ENCODE measurements around the gene SLC5A4.
"Not testable (repeated sequence)": the region's sequence is repeated elsewhere in the genome, so short reads cannot be mapped to it uniquely, and the experiment has no call there.

SLC5A4 gene

DNA sequence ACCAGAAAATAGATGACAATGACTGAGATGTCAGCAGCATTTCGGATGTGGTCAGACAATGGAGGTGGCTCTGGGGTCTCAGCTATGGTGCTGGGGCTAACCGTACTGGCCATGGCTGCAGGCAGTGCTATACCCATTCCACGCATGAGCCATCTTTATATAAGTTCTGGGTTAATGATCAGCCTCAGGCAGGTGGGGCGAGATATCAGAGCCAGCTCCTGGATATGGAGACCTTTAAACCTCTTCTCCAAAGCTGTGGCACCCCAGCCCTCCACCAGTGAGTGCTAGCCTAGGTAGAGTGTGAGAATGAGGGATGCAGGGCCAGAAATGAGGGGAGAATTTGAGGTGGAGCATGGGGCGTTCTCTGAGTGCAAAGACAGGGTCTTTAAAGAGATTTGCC is at the start of gene SLC5A4:
Gene SLC5A4 (minus strand): TSS at position 131 of the 400 bp plus-strand sequence. CDS start 18 bp downstream, at position 113.
- in situ Hi-C loops (cut with MboI; ENCODE audit: low sequenced_read_pairs), result loop anchor here (25.0 kb wide), 1 partner anchor 118 kb away; no protein-coding TSS in a partner anchor

DNA sequence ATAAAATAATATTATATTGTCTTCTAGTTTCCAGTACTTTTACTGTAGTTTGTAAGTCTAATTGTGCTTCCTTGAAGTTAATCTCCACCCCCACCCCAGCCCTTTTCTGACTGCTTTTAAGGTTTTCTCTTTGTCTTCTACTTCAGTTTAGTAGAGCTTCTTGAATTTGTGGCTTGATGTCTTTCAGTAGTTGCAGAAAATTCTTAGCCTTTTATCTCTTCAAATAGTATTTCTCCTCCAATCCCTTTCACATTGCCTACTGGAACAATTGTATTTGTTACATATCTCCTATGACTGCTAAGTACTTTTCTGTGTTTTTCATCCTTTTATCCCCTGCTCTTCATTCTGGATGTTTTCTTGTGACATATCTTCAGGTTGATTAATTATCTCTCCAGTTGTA is 38.8 kb upstream of the SLC5A4 start:
- in situ Hi-C loops (cut with MboI; ENCODE audit: low sequenced_read_pairs), result not testable (repeated sequence)

DNA sequence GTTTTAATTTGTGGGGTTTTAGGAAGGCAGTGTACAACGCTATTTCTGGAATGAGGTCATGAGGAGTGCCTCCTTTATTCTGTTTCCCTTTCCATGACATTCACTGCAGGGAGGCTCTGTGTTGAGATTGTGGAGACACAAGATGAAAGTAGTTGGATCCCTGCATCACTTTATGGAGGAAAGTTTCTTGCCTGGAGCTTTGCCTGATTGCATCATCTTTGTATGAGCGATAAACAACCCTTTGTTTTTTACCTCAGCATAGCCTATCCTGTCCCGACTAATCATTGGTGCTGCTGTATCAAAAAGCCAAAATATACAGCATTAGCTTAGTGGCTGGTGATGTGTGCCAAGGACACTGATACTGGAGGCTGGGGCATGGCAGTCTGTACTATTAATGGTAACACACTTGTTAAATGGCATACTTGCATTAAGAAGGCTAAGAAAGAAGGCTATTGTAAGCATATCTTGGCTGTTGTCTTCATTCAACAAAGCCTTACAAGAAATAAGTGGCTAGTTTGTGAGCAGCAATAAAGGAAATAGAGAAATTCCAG is 31.2 kb upstream of the SLC5A4 start:
- in situ Hi-C loops (cut with MboI; ENCODE audit: low sequenced_read_pairs), result no loop called here

DNA sequence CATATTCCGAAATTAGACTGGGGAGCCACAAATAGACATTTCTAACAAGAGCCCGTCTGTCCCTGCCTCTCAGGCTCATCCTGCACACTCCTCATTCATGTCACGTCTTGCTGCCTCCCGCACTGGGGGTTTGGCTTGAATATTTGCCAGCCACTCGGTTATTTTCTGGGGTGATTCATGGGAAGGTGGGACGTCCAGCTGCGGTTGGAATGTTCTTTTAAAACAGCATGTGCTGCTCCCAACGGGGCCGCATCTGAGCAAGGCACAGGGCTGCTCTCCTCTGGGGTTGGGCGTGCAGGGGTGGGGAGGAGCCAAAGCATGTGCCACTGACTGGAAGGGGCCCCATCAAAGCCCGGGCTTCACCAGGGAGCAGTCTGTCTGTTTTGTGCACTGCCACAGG is 25.9 kb upstream of the SLC5A4 start:
- in situ Hi-C loops (cut with MboI; ENCODE audit: low sequenced_read_pairs), result no loop called here

DNA sequence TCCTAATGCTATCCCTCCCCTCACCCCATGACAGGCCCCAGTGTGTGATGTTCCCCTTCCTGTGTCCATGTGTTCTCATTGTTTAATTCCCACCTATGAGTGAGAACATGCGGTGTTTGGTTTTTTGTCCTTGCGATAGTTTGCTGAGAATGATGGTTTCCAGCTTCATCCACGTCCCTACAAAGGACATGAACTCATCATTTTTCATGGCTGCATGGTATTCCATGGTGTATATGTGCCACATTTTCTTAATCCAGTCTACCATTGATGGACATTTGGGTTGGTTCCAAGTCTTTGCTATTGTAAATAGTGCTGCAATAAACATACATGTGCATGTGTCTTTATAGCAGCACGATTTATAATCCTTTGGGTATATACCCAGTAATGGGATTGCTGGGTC is 20.2 kb upstream of the SLC5A4 start:
- in situ Hi-C loops (cut with MboI; ENCODE audit: low sequenced_read_pairs), result not testable (repeated sequence)

DNA sequence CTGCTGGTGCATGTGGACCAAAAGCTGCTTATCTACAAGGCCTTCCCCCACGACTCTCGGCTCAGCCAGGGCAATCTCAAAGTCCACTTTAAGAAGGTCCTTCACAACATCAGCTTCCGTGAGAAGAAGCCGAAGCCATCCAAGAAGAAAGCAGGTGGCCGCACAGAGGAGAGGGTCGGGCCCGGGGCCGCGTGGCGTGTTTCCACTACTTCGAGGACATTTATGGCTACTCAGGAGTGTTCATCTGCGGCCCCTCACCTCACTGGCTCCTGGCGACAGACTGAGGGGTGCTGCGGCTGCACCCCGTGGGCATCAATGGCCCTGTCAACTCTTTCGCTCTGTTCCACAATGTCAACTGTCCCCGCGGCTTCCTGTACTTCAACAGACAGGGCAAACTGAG is 16.2 kb upstream of the SLC5A4 start:
- in situ Hi-C loops (cut with MboI; ENCODE audit: low sequenced_read_pairs), result loop anchor here (25.0 kb wide), 1 partner anchor 134 kb away; no protein-coding TSS in a partner anchor

DNA sequence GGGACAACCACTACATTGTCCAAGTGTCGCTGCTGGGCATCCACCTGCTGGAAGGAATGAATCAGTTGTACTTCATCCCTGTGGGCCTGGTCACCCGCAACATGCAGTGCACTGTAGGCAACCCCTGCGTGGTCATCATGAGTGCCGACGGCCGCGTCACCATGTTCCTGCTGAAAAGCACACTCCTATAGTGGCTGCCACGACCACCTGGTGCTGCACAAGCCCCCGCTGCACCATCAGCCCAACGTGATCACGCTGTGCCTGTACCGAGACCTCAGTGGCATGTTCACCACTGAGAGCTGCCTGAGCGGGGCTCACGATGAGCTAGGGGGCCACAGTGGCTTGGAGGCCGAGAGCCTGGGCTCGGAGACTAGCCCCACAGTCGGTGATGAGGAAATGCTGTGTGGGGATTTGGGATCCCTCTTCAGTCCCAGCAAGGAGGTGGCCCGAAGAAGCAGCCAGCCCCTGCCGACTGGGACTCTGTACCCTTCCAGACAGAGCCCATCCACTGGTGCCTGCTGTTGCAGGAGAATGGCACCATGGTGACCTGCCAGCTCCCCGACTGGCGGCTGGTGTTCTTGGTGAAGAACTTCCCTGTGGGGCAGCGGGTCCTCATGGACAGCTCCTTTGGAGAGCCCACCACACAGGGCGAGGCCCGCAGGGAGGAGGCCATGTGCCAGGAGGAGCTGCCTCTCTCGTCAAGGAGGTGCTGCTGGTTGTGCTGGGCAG is 15.7 kb upstream of the SLC5A4 start:
- in situ Hi-C loops (cut with MboI; ENCODE audit: low sequenced_read_pairs), result loop anchor here (25.0 kb wide), 1 partner anchor 134 kb away; no protein-coding TSS in a partner anchor

DNA sequence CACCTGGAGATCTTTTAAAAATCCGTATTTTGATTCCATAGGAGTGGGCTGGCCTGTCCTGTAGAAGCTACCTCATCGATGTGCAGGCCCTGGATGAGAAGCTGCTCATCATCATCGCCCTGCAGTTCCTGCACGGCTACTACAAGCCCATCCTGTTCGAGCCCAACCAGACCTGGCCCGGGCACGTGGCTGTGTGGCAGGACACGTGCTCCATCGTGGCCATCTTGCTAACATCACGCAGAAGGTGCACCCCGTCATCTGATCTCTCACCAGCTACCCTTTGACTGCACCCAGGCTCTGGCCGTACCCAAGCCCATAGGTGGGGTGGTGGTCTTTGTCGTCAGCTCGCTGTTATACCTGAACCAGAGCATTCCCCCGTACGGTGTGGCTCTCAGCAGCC is 14.2 kb upstream of the SLC5A4 start:
- in situ Hi-C loops (cut with MboI; ENCODE audit: low sequenced_read_pairs), result loop anchor here (25.0 kb wide), 1 partner anchor 132 kb away; no protein-coding TSS in a partner anchor

DNA sequence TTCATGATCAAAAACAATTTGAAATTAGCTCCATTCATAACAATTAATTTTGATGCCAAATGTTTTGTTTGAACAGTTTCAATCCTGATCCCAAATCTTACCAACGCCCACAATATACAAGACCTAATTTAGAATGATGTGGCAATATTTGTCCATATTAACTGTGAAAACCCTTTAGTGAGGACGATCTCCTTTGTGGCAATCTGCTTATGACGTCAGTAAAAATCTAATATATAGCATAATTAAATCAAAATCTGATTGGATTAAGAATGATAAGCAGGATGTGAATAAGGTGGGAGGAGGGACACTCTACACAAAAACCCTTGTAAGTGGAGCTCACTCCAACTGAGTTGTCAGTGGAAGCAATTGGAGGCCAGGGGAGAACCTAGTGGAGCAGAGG is 11.9 kb upstream of the SLC5A4 start:
- in situ Hi-C loops (cut with MboI; ENCODE audit: low sequenced_read_pairs), result loop anchor here (25.0 kb wide), 1 partner anchor 130 kb away; no protein-coding TSS in a partner anchor

DNA sequence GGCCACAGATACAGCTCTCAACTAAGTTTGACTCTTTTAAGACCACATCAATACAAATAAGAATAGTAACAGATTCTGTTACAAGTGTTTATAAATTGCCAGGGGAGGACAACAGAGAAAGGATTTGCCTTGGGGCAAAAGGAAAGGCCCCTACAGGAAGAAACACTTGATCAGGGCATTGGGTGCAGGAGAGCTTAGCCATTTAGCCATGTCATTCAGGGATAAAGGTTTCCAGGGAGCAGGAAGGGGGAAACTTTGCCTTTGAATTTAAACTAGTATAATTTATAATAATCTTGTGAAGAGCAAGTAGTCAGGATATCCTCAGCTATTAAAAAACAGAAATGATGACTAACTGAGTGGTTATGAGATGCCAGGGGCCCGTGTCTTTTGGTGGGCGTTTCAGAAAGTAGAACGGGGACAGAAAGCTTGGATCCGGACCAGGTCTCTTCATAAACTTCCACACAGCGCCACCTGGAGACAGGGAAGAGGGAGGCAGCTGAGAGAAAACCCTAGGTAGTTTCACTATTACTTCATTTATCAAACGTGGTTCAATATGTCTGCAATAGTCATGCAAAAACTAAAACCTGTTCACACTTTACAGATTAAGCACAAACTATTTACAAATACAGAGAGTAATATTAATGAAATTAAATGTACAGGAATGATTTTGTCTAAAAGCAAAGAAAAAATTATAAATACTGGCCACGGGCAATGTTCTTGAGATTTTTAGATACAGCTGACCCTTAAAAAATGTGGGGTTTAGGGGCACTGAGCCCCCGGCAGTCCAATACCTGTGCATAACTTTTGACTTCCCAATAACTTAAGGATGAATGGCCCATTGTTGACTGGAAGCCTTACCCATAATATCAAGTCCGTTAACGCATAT is 11.0 kb upstream of the SLC5A4 start:
- in situ Hi-C loops (cut with MboI; ENCODE audit: low sequenced_read_pairs), result loop anchor here (25.0 kb wide), 1 partner anchor 129 kb away; no protein-coding TSS in a partner anchor

DNA sequence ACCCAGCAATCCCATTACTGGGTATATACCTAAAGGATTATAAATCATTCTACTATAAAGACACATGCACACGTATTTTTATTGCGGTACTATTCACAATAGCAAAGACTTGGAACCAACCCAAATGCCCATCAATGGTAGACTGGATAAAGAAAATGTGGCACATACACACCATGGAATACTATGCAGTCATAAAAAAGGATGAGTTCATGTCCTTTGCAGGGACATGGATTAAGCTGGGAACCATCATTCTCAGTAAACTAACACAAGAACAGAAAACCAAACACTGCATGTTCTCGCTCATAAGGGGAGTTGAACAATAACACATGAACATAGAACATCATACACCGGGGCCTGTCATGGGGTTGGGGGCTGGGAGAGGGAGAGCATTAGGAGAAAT is 8.5 kb upstream of the SLC5A4 start:
- in situ Hi-C loops (cut with MboI; ENCODE audit: low sequenced_read_pairs), result loop anchor here (25.0 kb wide), 1 partner anchor 126 kb away; no protein-coding TSS in a partner anchor

DNA sequence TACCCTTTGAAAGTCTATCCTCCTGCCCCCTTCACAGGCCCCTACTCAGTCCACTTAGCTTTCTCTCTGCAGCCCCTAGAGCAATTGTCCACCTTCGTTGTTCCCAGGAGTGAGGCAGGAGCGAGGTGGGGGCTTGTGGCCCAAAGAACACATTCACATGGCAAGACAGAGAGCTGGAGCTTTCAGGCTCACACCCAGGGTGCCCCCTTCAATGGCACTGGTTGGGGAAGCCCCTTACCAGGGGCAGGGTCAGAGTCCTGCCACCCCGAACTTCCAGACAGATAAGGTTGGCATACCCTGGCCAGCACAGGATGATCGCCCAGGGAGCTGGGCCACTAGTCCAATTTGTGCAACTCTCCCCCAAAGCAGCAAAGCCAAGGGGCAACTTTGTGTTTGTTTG is 6.2 kb upstream of the SLC5A4 start:
- in situ Hi-C loops (cut with MboI; ENCODE audit: low sequenced_read_pairs), result loop anchor here (25.0 kb wide), 1 partner anchor 124 kb away; no protein-coding TSS in a partner anchor

DNA sequence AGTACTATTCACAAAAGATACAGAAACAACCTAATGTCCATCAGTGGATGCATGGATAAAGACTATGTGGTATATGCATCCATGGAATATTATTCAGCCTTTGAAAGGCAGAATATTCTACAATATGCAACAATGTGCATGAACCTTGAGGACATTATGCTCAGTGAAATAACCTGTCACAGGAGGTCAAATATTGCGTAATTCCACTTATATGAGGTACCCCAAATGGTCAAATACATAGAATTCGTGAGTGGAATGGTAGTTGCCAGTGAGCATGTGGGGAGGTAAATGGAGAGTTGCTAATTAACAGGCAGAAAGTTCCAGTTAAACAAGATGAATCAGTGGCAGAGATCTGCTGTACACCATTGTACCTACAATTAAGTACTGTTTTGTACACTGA is 3.6 kb upstream of the SLC5A4 start:
- in situ Hi-C loops (cut with MboI; ENCODE audit: low sequenced_read_pairs), result loop anchor here (25.0 kb wide), 1 partner anchor 121 kb away; no protein-coding TSS in a partner anchor

DNA sequence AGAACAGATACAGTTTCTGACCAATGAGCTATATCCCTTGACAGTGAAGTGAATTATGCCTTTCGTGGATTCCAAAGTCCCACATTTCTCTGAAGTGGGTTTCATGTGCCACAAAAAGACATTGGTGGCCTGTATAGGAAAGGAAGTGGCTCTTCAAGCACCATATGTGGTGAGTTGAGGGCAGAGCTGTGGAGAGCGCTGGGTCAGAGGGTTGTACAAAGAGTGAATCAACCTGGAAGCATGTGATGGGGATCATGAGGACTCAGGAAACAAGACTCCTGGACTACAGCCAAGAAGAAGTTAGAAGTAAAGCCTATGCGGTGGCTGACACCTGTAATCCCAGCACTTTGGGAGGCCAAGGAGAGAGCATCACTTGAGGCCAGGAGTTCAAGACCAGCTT is 579 bp upstream of the SLC5A4 start:
- in situ Hi-C loops (cut with MboI; ENCODE audit: low sequenced_read_pairs), result loop anchor here (25.0 kb wide), 1 partner anchor 118 kb away; no protein-coding TSS in a partner anchor

DNA sequence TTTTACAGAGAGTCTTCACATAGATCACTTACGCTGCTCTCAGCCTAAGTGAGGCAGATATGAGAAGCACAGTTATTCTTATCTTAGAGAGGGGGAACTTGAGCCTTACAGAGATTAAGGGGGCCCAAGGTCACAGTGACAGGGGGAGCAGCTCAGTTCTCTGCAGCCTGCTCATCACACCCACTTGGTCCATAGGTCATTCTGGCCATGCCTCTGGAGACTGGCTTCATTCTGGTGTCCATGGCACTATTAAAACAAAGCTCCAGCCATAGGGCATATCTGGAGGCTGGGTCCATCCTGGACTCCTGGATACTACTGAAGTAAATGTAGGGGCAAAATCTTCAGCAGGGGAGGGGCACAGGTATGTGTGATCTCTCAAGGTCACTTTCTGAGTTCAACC is 5.9 kb downstream of the SLC5A4 start:
- in situ Hi-C loops (cut with MboI; ENCODE audit: low sequenced_read_pairs), result no loop called here

DNA sequence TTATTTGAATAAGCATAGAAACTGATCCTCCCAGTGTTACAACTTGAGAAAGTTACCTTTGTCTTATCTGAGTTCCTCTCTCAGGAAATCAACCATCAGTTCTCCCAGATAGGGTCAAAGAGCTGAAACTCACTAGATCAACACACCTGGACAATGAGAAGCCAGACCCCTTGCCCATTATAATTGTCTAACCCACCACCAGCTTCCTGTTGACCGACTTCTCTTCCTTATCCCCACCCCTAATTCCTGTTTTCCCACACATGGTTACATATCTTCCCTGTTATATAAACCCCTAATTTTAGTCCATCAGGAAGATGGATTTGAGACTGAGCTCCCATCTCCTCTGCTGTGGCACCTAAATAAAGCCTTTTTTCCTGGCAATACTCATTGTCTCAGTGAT is 6.9 kb downstream of the SLC5A4 start:
- in situ Hi-C loops (cut with MboI; ENCODE audit: low sequenced_read_pairs), result no loop called here

DNA sequence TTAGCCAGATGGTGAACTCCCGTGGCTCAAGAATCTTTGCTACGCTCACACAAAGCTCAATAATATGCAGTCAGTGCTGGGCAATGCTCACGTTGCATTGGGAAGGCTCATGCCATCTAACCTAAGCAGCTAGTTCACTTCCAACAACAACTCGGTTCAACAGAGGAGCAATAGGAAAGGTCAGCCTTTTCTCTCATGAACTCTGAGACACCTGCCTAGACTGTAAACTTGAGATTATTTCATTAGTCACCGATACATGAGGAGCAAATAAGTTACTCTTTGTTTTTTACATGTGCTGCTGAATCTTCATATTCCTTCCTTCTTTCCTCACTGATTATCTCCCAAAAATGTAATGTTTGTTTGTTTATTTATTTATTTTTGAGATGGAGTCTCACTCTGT is 9.0 kb downstream of the SLC5A4 start:
- in situ Hi-C loops (cut with MboI; ENCODE audit: low sequenced_read_pairs), result no loop called here

DNA sequence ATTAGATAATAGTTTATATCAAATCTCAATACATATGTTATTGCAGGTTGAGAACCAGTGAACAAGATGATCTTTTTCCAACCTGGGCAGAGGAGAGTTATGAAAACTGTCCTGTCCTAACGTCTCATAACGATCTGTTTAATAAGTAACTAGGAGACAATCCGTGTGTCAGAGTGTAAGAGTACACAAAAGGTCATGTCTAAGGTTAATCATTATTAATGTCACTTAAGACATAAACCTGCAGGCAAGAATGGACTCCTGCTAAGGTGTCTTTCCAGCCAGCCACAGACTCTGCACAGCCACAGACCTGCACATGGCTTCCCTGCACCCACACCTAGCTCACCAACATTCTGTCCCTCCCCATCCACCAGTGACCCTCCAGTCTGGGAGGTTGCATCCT is 10.1 kb downstream of the SLC5A4 start:
- in situ Hi-C loops (cut with MboI; ENCODE audit: low sequenced_read_pairs), result no loop called here

DNA sequence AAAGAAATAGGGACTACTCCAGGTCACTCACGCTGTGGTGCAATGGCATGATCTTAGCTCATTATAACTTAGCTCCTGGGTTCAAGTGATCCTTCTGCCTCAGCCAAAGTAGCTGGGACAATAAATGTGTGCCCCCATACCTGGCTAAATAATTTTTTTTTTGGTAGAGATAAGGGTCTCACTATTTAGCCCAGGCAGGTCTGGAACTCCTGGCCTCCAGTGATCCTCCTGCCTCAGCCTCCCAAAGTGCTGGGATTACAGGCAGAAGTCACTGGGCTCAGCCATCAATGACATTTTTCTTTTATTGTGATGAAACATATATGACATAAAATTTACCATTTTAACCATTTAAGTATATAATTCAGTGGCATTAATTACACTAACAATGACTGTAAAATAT is 10.6 kb downstream of the SLC5A4 start:
- in situ Hi-C loops (cut with MboI; ENCODE audit: low sequenced_read_pairs), result no loop called here

DNA sequence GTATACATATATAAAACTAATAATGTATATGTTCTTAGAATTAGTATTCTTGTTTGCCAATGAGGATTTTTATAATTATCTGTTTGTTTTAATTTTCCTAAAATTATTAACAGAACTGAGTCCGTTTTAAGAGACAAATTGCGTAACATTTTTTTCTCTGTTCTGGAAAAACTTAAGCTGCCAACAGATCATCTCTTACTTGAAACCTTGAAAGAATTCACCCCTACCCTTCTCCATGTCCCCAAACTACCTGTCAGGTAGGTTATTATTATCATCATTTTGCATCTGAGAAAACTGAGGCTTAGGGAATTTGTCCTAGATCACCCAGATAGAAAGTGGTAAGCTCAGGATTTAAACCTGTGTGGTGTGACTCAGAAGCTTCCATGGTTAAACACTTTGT is 14.7 kb downstream of the SLC5A4 start:
- in situ Hi-C loops (cut with MboI; ENCODE audit: low sequenced_read_pairs), result no loop called here

DNA sequence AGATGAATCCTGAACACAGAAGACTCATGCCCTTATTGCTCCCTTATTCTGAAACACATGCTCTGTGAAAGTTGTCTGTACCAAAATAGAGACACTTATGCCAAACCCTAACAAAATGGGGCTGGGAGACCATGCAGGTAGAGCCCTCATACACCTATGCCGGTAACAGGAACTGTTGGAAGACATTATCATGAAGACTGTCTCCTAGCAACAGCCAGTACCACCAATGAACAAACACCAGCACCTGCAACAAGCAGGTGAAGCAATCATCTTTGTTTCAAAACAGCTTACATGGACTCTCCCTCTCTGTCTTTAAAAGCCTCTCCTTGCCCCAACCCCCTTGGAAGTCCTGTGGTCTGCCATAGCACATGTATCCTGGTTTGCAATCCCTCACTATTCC is 17.2 kb downstream of the SLC5A4 start:
- in situ Hi-C loops (cut with MboI; ENCODE audit: low sequenced_read_pairs), result no loop called here

All from HL-60/S4 (cell line).